WTC11 (cell line): ENCODE results near the gene DEXI. TPM values are rescaled to one million over a fixed set of nuclear protein-coding genes. Genes with fewer than 3 reads are reported as not detected.

ENCODE experiments used
- ATAC-seq: fragments of 200-7000 bp; cut with Tn5 transposase; 2 replicates; pipeline ENCODE4 v1.10.0; 2021; ENCODE audit warnings: mild to moderate bottlenecking, moderate library complexity
- CTCF ChIA-PET: fragments of 300-600 bp; sonication (Branson Sonifier 250); formaldehyde crosslinking; loops from one replicate; lab custom pipeline; 2021; ENCODE audit warnings: antibody characterized with exemption; lab: Charles Lee
- POLR2A ChIA-PET: fragments of 350-600 bp; sonication (Branson Sonifier 250); formaldehyde crosslinking; loops from one replicate; lab custom pipeline; 2021; ENCODE audit warnings: antibody characterized with exemption; lab: Charles Lee
- DNase-seq: peaks from one replicate; pipeline ENCODE4 v3.0.0; 2021; ENCODE audit warnings: low spot score
- H3K27ac Mint-ChIP-seq: 2 replicates; pipeline ENCODE4 v1.8.0; 2021; ENCODE audit warnings: mixed read lengths
- H3K27me3 Mint-ChIP-seq: 2 replicates; pipeline ENCODE4 v1.8.0; 2021; ENCODE audit warnings: low read depth, mild to moderate bottlenecking, moderate library complexity, mixed read lengths
- H3K36me3 Mint-ChIP-seq: 2 replicates; pipeline ENCODE4 v1.8.0; 2021; ENCODE audit warnings: mixed read lengths
- H3K4me1 Mint-ChIP-seq: 2 replicates; pipeline ENCODE4 v1.8.0; 2022; ENCODE audit warnings: mixed read lengths
- H3K4me3 Mint-ChIP-seq: 2 replicates; pipeline ENCODE4 v1.8.0; 2021; ENCODE audit warnings: mild to moderate bottlenecking, moderate library complexity, mixed read lengths
- H3K9me3 Mint-ChIP-seq: 2 replicates; pipeline ENCODE4 v1.8.0; 2021; ENCODE audit warnings: mixed read lengths
- AR ChIP-seq: fragments of 250-450 bp; sonication (Bioruptor Pico); IDR thresholded peaks from 2 replicates; pipeline ENCODE4 v1.9.0; 2021; ENCODE audit warnings: mild to moderate bottlenecking
- ATF1 ChIP-seq: sonication (generic); formaldehyde crosslinking; IDR thresholded peaks from 2 replicates; pipeline ENCODE4 v1.8.1; 2023; ENCODE audit warnings: mild to moderate bottlenecking, moderate library complexity, missing genetic modification reagents
- CREB1 ChIP-seq: sonication (generic); formaldehyde crosslinking; IDR thresholded peaks from 2 replicates; pipeline ENCODE4 v1.8.0; 2023; ENCODE audit warnings: mild to moderate bottlenecking, missing genetic modification reagents
- FOXJ3 ChIP-seq: sonication (generic); formaldehyde crosslinking; IDR thresholded peaks from 2 replicates; pipeline ENCODE4 v1.9.0; 2021; ENCODE audit warnings: missing genetic modification reagents, mild to moderate bottlenecking, borderline replicate concordance
- JAZF1 ChIP-seq: fragments of 250-450 bp; sonication (Bioruptor Pico); IDR thresholded peaks from 2 replicates; pipeline ENCODE4 v1.9.0; 2021; ENCODE audit warnings: moderate library complexity, mild to moderate bottlenecking, inconsistent platforms
- MYBL2 ChIP-seq: sonication (generic); formaldehyde crosslinking; IDR thresholded peaks from 2 replicates; pipeline ENCODE4 v1.8.1; 2023; ENCODE audit warnings: mild to moderate bottlenecking, moderate library complexity, missing genetic modification reagents
- RELA ChIP-seq: sonication (generic); formaldehyde crosslinking; IDR thresholded peaks from 2 replicates; pipeline ENCODE4 v1.8.1; 2022; ENCODE audit warnings: missing genetic modification reagents, mild to moderate bottlenecking, borderline replicate concordance
- SMAD4 ChIP-seq: sonication (generic); formaldehyde crosslinking; IDR thresholded peaks from 2 replicates; pipeline ENCODE4 v1.8.0; 2022; ENCODE audit warnings: mild to moderate bottlenecking, missing genetic modification reagents
- USF2 ChIP-seq: sonication (generic); formaldehyde crosslinking; IDR thresholded peaks from 2 replicates; pipeline ENCODE4 v1.8.1; 2023; ENCODE audit warnings: mild to moderate bottlenecking, missing genetic modification reagents, moderate library complexity
- ZNF138 ChIP-seq: sonication (generic); formaldehyde crosslinking; conservative IDR thresholded peaks from 2 replicates; pipeline ENCODE4 v1.8.1; 2022; ENCODE audit warnings: mild to moderate bottlenecking, moderate library complexity, missing genetic modification reagents
- ZNF219 ChIP-seq: sonication (generic); formaldehyde crosslinking; IDR thresholded peaks from 2 replicates; pipeline ENCODE4 v1.8.0; 2023; ENCODE audit warnings: missing genetic modification reagents, mild to moderate bottlenecking, borderline replicate concordance
- ZNF317 ChIP-seq: sonication (generic); formaldehyde crosslinking; IDR thresholded peaks from 2 replicates; pipeline ENCODE4 v1.8.1; 2023; ENCODE audit warnings: low read depth, mild to moderate bottlenecking, moderate library complexity, missing genetic modification reagents, borderline replicate concordance
- ZNF671 ChIP-seq: fragments of 250-450 bp; sonication (Bioruptor Pico); IDR thresholded peaks from 2 replicates; pipeline ENCODE4 v1.8.0; 2021; ENCODE audit warnings: mild to moderate bottlenecking
- ZSCAN18 ChIP-seq: fragments of 250-450 bp; sonication (Bioruptor Pico); IDR thresholded peaks from 2 replicates; pipeline ENCODE4 v2.1.2; 2022; ENCODE audit warnings: mild to moderate bottlenecking, moderate library complexity
- total RNA-seq: library from RNA; stranded (reverse); gene quantifications from 3 replicates; pipeline ENCODE4 v1.2.3, GENCODE V29; 2021
- TF ChIP-seq, protein P1 (sequence below): sonication (generic); formaldehyde crosslinking; IDR thresholded peaks from 2 replicates; pipeline ENCODE4 v1.8.1; 2022; ENCODE audit warnings: mild to moderate bottlenecking, moderate library complexity, missing genetic modification reagents
- TF ChIP-seq, protein P2 (sequence below): sonication (generic); formaldehyde crosslinking; IDR thresholded peaks from 2 replicates; pipeline ENCODE4 v1.8.1; 2023; ENCODE audit warnings: mild to moderate bottlenecking, missing genetic modification reagents, borderline replicate concordance
- TF ChIP-seq, protein P3 (sequence below): sonication (generic); formaldehyde crosslinking; IDR thresholded peaks from 2 replicates; pipeline ENCODE4 v1.8.1; 2022; ENCODE audit warnings: missing genetic modification reagents, borderline replicate concordance
- TF ChIP-seq, protein P4 (sequence below): sonication (generic); formaldehyde crosslinking; IDR thresholded peaks from 2 replicates; pipeline ENCODE4 v1.8.1; 2023; ENCODE audit warnings: mild to moderate bottlenecking, missing genetic modification reagents, moderate library complexity

Gene DEXI
- total RNA-seq, 1 experiment from 2014 or later, result 33.7 TPM

- DNase-seq (no peak), ATAC-seq (no peak)
- Mint-ChIP-seq H3K9me3 (no peaks in the 10 kb centered on the region), H3K4me3 (no peak overlapping the region), H3K27me3 (peaks cover 3% of the 10 kb centered on the region; the same call in 1 of the 2 replicates), H3K27ac (no peak overlapping the region), H3K36me3 (peaks cover 12% of the 10 kb centered on the region; the same call in 1 of the 2 replicates), H3K4me1 (peaks cover 32% of the 10 kb centered on the region)
- TF ChIP-seq RELA (CRISPR knock-in tag) (no peak), JAZF1 (no peak), AR (CRISPR knock-in tag) (no peak), ZNF138 (no peak), FOXJ3 (no peak), MYBL2 (no peak), CREB1 (CRISPR knock-in tag) (no peak), SMAD4 (CRISPR knock-in tag) (no peak), ZNF219 (CRISPR knock-in tag) (no peak), ZSCAN18 (CRISPR knock-in tag) (no peak), USF2 (no peak), ZNF671 (no peak), ATF1 (CRISPR knock-in tag) (no peak), ZNF317 (CRISPR knock-in tag) (no peak)
- TF ChIP-seq, protein P1, sequence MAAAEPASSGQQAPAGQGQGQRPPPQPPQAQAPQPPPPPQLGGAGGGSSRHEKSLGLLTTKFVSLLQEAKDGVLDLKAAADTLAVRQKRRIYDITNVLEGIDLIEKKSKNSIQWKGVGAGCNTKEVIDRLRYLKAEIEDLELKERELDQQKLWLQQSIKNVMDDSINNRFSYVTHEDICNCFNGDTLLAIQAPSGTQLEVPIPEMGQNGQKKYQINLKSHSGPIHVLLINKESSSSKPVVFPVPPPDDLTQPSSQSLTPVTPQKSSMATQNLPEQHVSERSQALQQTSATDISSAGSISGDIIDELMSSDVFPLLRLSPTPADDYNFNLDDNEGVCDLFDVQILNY (CRISPR knock-in tag), result no peak
- TF ChIP-seq, protein P2, sequence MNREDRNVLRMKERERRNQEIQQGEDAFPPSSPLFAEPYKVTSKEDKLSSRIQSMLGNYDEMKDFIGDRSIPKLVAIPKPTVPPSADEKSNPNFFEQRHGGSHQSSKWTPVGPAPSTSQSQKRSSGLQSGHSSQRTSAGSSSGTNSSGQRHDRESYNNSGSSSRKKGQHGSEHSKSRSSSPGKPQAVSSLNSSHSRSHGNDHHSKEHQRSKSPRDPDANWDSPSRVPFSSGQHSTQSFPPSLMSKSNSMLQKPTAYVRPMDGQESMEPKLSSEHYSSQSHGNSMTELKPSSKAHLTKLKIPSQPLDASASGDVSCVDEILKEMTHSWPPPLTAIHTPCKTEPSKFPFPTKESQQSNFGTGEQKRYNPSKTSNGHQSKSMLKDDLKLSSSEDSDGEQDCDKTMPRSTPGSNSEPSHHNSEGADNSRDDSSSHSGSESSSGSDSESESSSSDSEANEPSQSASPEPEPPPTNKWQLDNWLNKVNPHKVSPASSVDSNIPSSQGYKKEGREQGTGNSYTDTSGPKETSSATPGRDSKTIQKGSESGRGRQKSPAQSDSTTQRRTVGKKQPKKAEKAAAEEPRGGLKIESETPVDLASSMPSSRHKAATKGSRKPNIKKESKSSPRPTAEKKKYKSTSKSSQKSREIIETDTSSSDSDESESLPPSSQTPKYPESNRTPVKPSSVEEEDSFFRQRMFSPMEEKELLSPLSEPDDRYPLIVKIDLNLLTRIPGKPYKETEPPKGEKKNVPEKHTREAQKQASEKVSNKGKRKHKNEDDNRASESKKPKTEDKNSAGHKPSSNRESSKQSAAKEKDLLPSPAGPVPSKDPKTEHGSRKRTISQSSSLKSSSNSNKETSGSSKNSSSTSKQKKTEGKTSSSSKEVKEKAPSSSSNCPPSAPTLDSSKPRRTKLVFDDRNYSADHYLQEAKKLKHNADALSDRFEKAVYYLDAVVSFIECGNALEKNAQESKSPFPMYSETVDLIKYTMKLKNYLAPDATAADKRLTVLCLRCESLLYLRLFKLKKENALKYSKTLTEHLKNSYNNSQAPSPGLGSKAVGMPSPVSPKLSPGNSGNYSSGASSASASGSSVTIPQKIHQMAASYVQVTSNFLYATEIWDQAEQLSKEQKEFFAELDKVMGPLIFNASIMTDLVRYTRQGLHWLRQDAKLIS (CRISPR knock-in tag), result no peak
- TF ChIP-seq, protein P3, sequence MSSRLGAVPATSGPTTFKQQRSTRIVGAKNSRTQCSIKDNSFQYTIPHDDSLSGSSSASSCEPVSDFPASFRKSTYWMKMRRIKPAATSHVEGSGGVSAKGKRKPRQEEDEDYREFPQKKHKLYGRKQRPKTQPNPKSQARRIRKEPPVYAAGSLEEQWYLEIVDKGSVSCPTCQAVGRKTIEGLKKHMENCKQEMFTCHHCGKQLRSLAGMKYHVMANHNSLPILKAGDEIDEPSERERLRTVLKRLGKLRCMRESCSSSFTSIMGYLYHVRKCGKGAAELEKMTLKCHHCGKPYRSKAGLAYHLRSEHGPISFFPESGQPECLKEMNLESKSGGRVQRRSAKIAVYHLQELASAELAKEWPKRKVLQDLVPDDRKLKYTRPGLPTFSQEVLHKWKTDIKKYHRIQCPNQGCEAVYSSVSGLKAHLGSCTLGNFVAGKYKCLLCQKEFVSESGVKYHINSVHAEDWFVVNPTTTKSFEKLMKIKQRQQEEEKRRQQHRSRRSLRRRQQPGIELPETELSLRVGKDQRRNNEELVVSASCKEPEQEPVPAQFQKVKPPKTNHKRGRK, result no peak
- TF ChIP-seq, protein P4, sequence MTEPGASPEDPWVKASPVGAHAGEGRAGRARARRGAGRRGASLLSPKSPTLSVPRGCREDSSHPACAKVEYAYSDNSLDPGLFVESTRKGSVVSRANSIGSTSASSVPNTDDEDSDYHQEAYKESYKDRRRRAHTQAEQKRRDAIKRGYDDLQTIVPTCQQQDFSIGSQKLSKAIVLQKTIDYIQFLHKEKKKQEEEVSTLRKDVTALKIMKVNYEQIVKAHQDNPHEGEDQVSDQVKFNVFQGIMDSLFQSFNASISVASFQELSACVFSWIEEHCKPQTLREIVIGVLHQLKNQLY, result no peak
- ChIA-PET CTCF (interaction anchor here (3.7 kb wide), 1 partner anchor 21 kb away, joined by 38 read pairs; no protein-coding TSS in a partner anchor), POLR2A (no interaction called here)
Observed at GRCh38 chr16:10938796-10939648, 3.2 kb downstream of the DEXI start.
